K562 (cell line): Measurements from ENCODE around the gene FRYL. TPM values are rescaled to one million over a fixed set of nuclear protein-coding genes. Genes with fewer than 3 reads are reported as not detected.

ENCODE experiments used
- ATAC-seq: fragments of 200-7000 bp; cut with Tn5 transposase; 3 replicates; pipeline ENCODE4 v1.9.1; 2020; ENCODE audit warnings: moderate library complexity
- BruUV-seq: library from RNA; stranded (reverse); fragments of 400-500 nt; replicated peaks from 2 replicates; lab custom pipeline; 2021; lab: Mats Ljungman, UMichigan
- CTCF ChIA-PET: fragments of 300-600 bp; formaldehyde crosslinking; extraction: SDS; loops from one replicate; lab custom pipeline; 2021; ENCODE audit warnings: low intra/inter-chr PET ratio; lab: Yijun Ruan, JAX
- POLR2A ChIA-PET: fragments of 300-600, 350-650 bp; sonication (Branson Sonifier 250); formaldehyde crosslinking; extraction: SDS; loops from one replicate; lab custom pipeline; 2021; ENCODE audit warnings: antibody characterized with exemption, inconsistent platforms; lab: Yijun Ruan, JAX
- DNase-seq, 4 experiments: peaks; one replicate each; pipeline versions ENCODE4 v3.0.0 to v3.0.0-alpha.2; 2011 to 2018; ENCODE audit warnings: low spot score in 3 of 4, mixed read lengths in 3 of 4; ENCODE audit errors: extremely low read depth in 1 of 4
- FAIRE-seq: peaks from 2 replicates; lab custom pipeline; 2011; peaks lifted over from hg19 to GRCh38; lab: Jason Lieb, UNC
- H2AFZ ChIP-seq: 2 replicates; pipeline ENCODE4 v1.6.0; 2011; ENCODE audit warnings: low read depth, low read length, control low read depth, inconsistent platforms
- H3K27ac ChIP-seq: fragments of 200-600 bp; 3 replicates; pipeline ENCODE4 v1.8.0; 2011; ENCODE audit warnings: low read depth, mild to moderate bottlenecking, control low read depth, inconsistent platforms, low read length, moderate library complexity, mixed read lengths; ENCODE audit errors: extremely low read depth
- H3K27me3 ChIP-seq, 2 experiments: fragments of 300-600 bp in 1 of 2; 2 replicates in 1 of 2; 3 replicates in 1 of 2; pipeline versions ENCODE4 v1.6.0 to v1.8.0; 2011; ENCODE audit warnings: inconsistent platforms in 2 of 2, low read length in 2 of 2, mild to moderate bottlenecking in 1 of 2, mixed read lengths in 1 of 2, moderate library complexity in 1 of 2; ENCODE audit not compliant: control insufficient read depth in 2 of 2, insufficient read depth in 2 of 2
- H3K36me3 ChIP-seq: fragments of 300-600 bp; 3 replicates; pipeline ENCODE4 v1.8.0; 2011; ENCODE audit warnings: mild to moderate bottlenecking, low read length, inconsistent platforms; ENCODE audit not compliant: control insufficient read depth, insufficient read depth
- H3K4me1 ChIP-seq, 2 experiments: fragments of 200-600 bp in 1 of 2; replicated peaks in 1 of 2; 2 replicates in 1 of 2; 3 replicates in 1 of 2; pipeline versions ENCODE4 v1.5.1 to v1.8.0; 2011; ENCODE audit warnings: inconsistent platforms in 2 of 2, low read length in 2 of 2, mild to moderate bottlenecking in 1 of 2, mixed read lengths in 1 of 2, moderate library complexity in 1 of 2; ENCODE audit not compliant: control insufficient read depth in 2 of 2, insufficient read depth in 2 of 2
- H3K4me2 ChIP-seq: 2 replicates; pipeline ENCODE4 v1.6.1; 2011; ENCODE audit warnings: low read length, control low read depth, inconsistent platforms, mixed read lengths; ENCODE audit not compliant: insufficient read depth
- H3K4me3 ChIP-seq: fragments of 200-600 bp; sonication (generic), shearing (Covaris generic); 2 replicates; pipeline ENCODE4 v1.5.1; 2016; ENCODE audit warnings: control low read depth, inconsistent platforms
- H3K79me2 ChIP-seq: fragments of 200-600 bp; 3 replicates; pipeline ENCODE4 v1.8.0; 2011; ENCODE audit warnings: low read length, inconsistent platforms; ENCODE audit not compliant: control insufficient read depth, insufficient read depth
- H3K9ac ChIP-seq, 2 experiments: 2 replicates each; pipeline versions ENCODE4 v1.6.0 to v1.6.1; 2011; ENCODE audit warnings: low read depth in 2 of 2, low read length in 2 of 2, control low read depth in 1 of 2, inconsistent platforms in 1 of 2, mild to moderate bottlenecking in 1 of 2, mixed read lengths in 1 of 2; ENCODE audit not compliant: insufficient read depth in 1 of 2
- H3K9me1 ChIP-seq: one replicate; pipeline ENCODE4 v1.6.0; 2011; ENCODE audit warnings: inconsistent platforms, mild to moderate bottlenecking, low read length, moderate library complexity; ENCODE audit not compliant: control insufficient read depth, insufficient read depth
- H3K9me3 ChIP-seq: replicated peaks from 2 replicates; pipeline ENCODE4 v1.5.1; 2011; ENCODE audit warnings: low read depth, low read length, inconsistent platforms; ENCODE audit not compliant: control insufficient read depth, insufficient read depth
- H4K20me1 ChIP-seq: replicated peaks from 2 replicates; pipeline ENCODE4 v1.6.1; 2011; ENCODE audit warnings: low read length, inconsistent platforms, mixed read lengths; ENCODE audit not compliant: control insufficient read depth, insufficient read depth
- ARID1B ChIP-seq: fragments of 450-650 bp; IDR thresholded peaks from 2 replicates; pipeline ENCODE4 v1.6.1; 2016; ENCODE audit warnings: antibody characterized with exemption, mild to moderate bottlenecking, inconsistent platforms
- ETV1 ChIP-seq: fragments of 450-650 bp; conservative IDR thresholded peaks from 2 replicates; pipeline ENCODE4 v1.6.1; 2016; ENCODE audit warnings: missing genetic modification characterization, control low read depth, low read depth, missing compliant biosample characterization
- KDM4B ChIP-seq, 2 experiments: fragments of 450-650 bp in 1 of 2; sonication (generic) in 1 of 2; IDR thresholded peaks; 2 replicates each; pipeline ENCODE4 v1.6.1; 2016 to 2017; ENCODE audit warnings: borderline replicate concordance in 2 of 2, antibody characterized with exemption in 1 of 2, low read depth in 1 of 2, mild to moderate bottlenecking in 1 of 2
- MAFK ChIP-seq: IDR thresholded peaks from 2 replicates; pipeline ENCODE4 v1.6.1; 2011; ENCODE audit warnings: low read length, improper control_type of control experiment
- NFIC ChIP-seq: fragments of 450-650 bp; IDR thresholded peaks from 2 replicates; pipeline ENCODE4 v1.6.1; 2017; ENCODE audit warnings: mild to moderate bottlenecking, inconsistent platforms
- NR2C1 ChIP-seq, 2 experiments: fragments of 450-650 bp; IDR thresholded peaks; 2 replicates each; pipeline ENCODE4 v1.6.1; 2017; ENCODE audit warnings: mild to moderate bottlenecking in 2 of 2, antibody characterized with exemption in 1 of 2, inconsistent platforms in 1 of 2, missing compliant biosample characterization in 1 of 2, missing genetic modification characterization in 1 of 2
- NR2C2 ChIP-seq, 2 experiments: fragments of 200-800 bp in 1 of 2; sonication (Bioruptor generic) in 1 of 2; sonication (generic) in 1 of 2; formaldehyde crosslinking in 1 of 2; IDR thresholded peaks; 2 replicates each; pipeline versions ENCODE4 v1.6.1 to v1.8.0; 2016 to 2022; ENCODE audit warnings: mild to moderate bottlenecking in 1 of 2, missing compliant biosample characterization in 1 of 2, missing genetic modification characterization in 1 of 2, missing genetic modification reagents in 1 of 2
- PML ChIP-seq: IDR thresholded peaks from 2 replicates; pipeline ENCODE4 v1.6.1; 2012; ENCODE audit warnings: low read length, inconsistent platforms
- POLR2H ChIP-seq: IDR thresholded peaks from 2 replicates; pipeline ENCODE4 v1.6.1; 2016; ENCODE audit warnings: missing genetic modification characterization, low read depth, mild to moderate bottlenecking, control low read depth, missing compliant biosample characterization, moderate library complexity
- TOE1 ChIP-seq, 2 experiments: fragments of 450-650 bp in 1 of 2; sonication (generic) in 1 of 2; formaldehyde crosslinking in 1 of 2; IDR thresholded peaks; 2 replicates each; pipeline versions ENCODE4 v1.7.1 to v1.8.0; 2016 to 2022; ENCODE audit warnings: borderline replicate concordance in 2 of 2, mild to moderate bottlenecking in 2 of 2, antibody characterized with exemption in 1 of 2, inconsistent platforms in 1 of 2, low read depth in 1 of 2, missing genetic modification reagents in 1 of 2, moderate library complexity in 1 of 2
- ZNF232 ChIP-seq: sonication (generic); formaldehyde crosslinking; IDR thresholded peaks from 2 replicates; pipeline ENCODE4 v1.8.0; 2022; ENCODE audit warnings: mild to moderate bottlenecking, missing genetic modification reagents
- WGBS: fragments of 100-300 bp; shearing (Covaris generic); methylation state at CpG from one replicate; pipeline ENCODE4 v1.1.6; 2016; ENCODE audit warnings: low coverage, mixed read lengths; ENCODE audit not compliant: insufficient coverage; ENCODE audit errors: missing lambda C conversion rate; 5-methylcytosine and 5-hydroxymethylcytosine counted together
- in situ Hi-C: fragments of 300-500 bp; cut with MboI; formaldehyde crosslinking; loops from 4 replicates; pipeline ENCODE4 v1.15.0; 2018; ENCODE audit warnings: inconsistent platforms, mixed read lengths
- intact Hi-C: fragments of 100-400 bp; cut with micrococcal nuclease; formaldehyde crosslinking; loops from 2 replicates; pipeline ENCODE4 v1.14.2; 2022
- polyA plus RNA-seq, 8 experiments: library from polyadenylated mRNA; depleted of rRNA in 4 of 8; stranded (reverse) in 5 of 8; unstranded in 3 of 8; fragments of >200 nt; fragmentation: Nextera tagmentation in 2 of 8; fragmentation: Illumina TruSeq in 1 of 8; extraction: Ambion mirVana in 2 of 8; extraction: Trizol in 1 of 8; gene quantifications; 2 replicates each; pipeline versions ENCODE4 v1.2.1 to v1.2.3, GENCODE V29; 2011 to 2014; ENCODE audit warnings: inconsistent platforms in 1 of 8, missing spikeins in 1 of 8
- total RNA-seq, 7 experiments: library from RNA; depleted of rRNA in 6 of 7; stranded (reverse); fragments of >200 nt in 6 of 7; fragmentation: Illumina TruSeq in 2 of 7; extraction: Trizol in 2 of 7; gene quantifications; 2 replicates each; pipeline versions ENCODE4 v1.2.1 to v1.2.3, GENCODE V29; 2011 to 2021; ENCODE audit warnings: low replicate concordance in 1 of 7
- TF ChIP-seq, protein P1 (sequence below): IDR thresholded peaks from 3 replicates; pipeline ENCODE4 v1.6.1; 2011; ENCODE audit warnings: borderline replicate concordance, mild to moderate bottlenecking, moderate library complexity; ENCODE audit not compliant: insufficient read length; ENCODE audit errors: extremely low read depth

The FRYL gene
- total and polyA plus RNA-seq, 9 of the 15 experiments (the other 6 are each of a cell fraction or from before 2014, with no cell fraction given): 7.2 to 34.9 (median 15.9) TPM

- CTCF ChIA-PET: no interaction called here
- FAIRE-seq (no peak), ATAC-seq (no peak), DNase-seq (peak in 1 of 4 experiments; percentile 38)
- TF ChIP-seq ARID1B (no peak), KDM4B (IDR thresholded peaks at IDR 0.05; ENCODE audit: borderline replicate concordance in 2 of 2, low read depth in 1 of 2) (no peak), POLR2H (tag) (peak; percentile 47; the same call in 1 of the 2 replicates), PML (0 out of 2 replicates have a peak, but pooled peaks have one; percentile 17), TOE1 (IDR thresholded peaks at IDR 0.05; ENCODE audit: borderline replicate concordance) (peak; percentile 15; the same call in 1 of the 2 replicates), TOE1 (CRISPR knock-in tag; IDR thresholded peaks at IDR 0.05; ENCODE audit: borderline replicate concordance, low read depth) (no peak), NFIC (peak; percentile 82), MAFK (no peak), ETV1 (tag) (peak; percentile 21; the same call in 1 of the 2 replicates), NR2C1 (IDR thresholded peaks at IDR 0.05) (no peak), NR2C1 (tag; IDR thresholded peaks at IDR 0.05) (peak; percentile 29; the same call in 1 of the 2 replicates), NR2C2 (CRISPR knock-in tag; IDR thresholded peaks at IDR 0.05) (no peak), NR2C2 (tag; IDR thresholded peaks at IDR 0.05) (peak; percentile 59; the same call in 1 of the 2 replicates), ZNF232 (CRISPR knock-in tag) (no peak)
- TF ChIP-seq, protein P1, sequence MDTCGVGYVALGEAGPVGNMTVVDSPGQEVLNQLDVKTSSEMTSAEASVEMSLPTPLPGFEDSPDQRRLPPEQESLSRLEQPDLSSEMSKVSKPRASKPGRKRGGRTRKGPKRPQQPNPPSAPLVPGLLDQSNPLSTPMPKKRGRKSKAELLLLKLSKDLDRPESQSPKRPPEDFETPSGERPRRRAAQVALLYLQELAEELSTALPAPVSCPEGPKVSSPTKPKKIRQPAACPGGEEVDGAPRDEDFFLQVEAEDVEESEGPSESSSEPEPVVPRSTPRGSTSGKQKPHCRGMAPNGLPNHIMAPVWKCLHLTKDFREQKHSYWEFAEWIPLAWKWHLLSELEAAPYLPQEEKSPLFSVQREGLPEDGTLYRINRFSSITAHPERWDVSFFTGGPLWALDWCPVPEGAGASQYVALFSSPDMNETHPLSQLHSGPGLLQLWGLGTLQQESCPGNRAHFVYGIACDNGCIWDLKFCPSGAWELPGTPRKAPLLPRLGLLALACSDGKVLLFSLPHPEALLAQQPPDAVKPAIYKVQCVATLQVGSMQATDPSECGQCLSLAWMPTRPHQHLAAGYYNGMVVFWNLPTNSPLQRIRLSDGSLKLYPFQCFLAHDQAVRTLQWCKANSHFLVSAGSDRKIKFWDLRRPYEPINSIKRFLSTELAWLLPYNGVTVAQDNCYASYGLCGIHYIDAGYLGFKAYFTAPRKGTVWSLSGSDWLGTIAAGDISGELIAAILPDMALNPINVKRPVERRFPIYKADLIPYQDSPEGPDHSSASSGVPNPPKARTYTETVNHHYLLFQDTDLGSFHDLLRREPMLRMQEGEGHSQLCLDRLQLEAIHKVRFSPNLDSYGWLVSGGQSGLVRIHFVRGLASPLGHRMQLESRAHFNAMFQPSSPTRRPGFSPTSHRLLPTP: no peak
- no peaks in the 10 kb centered on the region for H3K9me3 ChIP-seq
- peaks cover 9 to 20% of the 10 kb centered on the region in 2 experiments for H3K4me1 ChIP-seq
- H3K27ac ChIP-seq: peak overlapping the region; percentile 71
- H3K36me3 ChIP-seq: no peaks in the 10 kb centered on the region
- 3% methylated on average over 10 of the region's 10 CpGs for WGBS
- intact Hi-C loops: loop anchor here (2.0 to 5.0 kb wide), 3 partner anchors 50 to 116 kb away; partner anchors contain the start of gene OCIAD1
- no peaks in the 10 kb centered on the region; the same call in 1 of the 2 replicates for H4K20me1 ChIP-seq
- H3K4me2 ChIP-seq: peak overlapping the region; percentile 86
- peak overlapping the region; percentile 40 to 81; a peak in 3 of 4 replicates for H3K9ac ChIP-seq
- H2AFZ ChIP-seq: peak overlapping the region; percentile 96
- in situ Hi-C loops: no loop called here
- peak overlapping the region; percentile 88 for H3K4me3 ChIP-seq
- peaks cover 41% of the 10 kb centered on the region for H3K79me2 ChIP-seq
- no peaks in the 10 kb centered on the region for H3K27me3 ChIP-seq
- H3K9me1 ChIP-seq: no peaks in the 10 kb centered on the region
- TSS peak; percentile 99 for BruUV-seq
- POLR2A ChIA-PET: interaction anchor here (0.6 to 2.1 kb wide), 11 partner anchors 9 to 187 kb away, joined by 3 to 7 read pairs (median 3); no protein-coding TSS in a partner anchor
Observed at GRCh38 chr4:48780865-48781214, 761 bp upstream of the FRYL start.
